HG03520 (cell line): Measurements from ENCODE around the gene RTN3.
"Not testable (repeated sequence)": the region's sequence is repeated elsewhere in the genome, so short reads cannot be mapped to it uniquely, and the experiment has no call there.

Source experiments
- ATAC-seq: cut with Tn5 transposase; IDR thresholded peaks from one replicate; pipeline ENCODE4 v1.9.1; 2021; ENCODE audit warnings: mild to moderate bottlenecking, moderate library complexity; ENCODE audit not compliant: unreplicated experiment

RTN3 gene

GRCh38 chr11:63680834-63681320, 423 bp upstream of the RTN3 start:
- ATAC-seq = no peak

GRCh38 chr11:63682066-63683021, 1.0 kb downstream of the RTN3 start:
- no peak for ATAC-seq

DNA sequence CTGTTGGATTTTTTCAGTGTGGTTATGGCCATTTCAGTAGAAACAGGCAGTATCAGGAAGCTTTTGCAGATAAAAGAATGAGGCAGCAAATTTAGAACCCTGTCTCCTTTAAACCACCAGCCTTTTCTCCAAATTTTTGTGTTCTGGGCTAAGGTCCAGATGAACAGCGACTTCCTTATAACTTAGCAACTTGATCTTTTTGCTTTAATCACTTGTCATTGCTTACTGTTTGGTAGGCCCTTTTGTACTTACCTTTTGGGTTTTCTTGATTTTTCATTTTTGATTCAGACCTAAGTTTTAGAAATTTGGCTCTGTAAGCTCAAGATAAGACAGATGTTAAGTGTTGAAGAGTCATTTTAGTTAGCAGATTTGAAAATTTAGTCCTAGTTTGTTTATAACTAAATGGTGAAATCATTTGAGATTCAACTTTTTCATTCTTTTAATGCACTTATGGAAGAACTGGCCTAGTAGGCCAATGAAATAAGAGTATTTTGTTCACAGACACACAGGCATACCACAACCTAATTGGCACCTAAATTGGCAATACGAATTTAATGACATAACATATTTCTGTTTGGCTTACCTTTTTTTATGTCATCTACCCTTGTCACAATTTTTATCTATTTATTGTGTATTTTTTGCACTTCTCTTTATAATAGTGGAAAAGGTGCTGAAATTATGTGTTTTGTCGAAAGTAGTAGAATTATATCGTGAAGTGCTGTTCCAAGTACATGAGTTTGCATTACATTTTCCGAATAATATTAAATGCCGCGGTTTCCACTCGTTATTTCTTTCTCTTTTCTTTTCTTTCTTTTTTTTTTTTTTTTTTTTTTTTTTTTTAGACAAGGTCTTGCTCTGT, 2.1 kb downstream of the RTN3 start:
- no peak for ATAC-seq

GRCh38 chr11:63685158-63685721, 3.9 kb downstream of the RTN3 start:
- not testable (repeated sequence) for ATAC-seq

DNA sequence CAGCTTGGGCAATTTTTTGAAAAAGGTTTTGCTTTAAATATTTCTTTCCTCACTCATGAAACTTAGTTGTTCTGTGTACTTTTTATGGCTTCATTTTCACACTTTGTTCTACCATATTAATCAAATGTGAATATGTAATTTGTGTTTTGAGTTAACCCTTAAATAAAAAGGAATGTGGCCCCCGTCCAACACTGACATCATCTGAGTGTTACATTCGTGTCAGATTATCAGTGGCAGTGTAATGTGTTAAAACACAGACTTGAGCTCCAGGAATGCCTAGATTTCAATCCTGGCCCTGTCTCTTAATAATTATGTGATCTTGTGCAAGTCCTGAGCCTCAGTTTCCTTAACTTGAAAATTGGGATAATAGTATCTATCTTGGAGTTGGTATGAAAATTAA, 5.6 kb downstream of the RTN3 start:
- ATAC-seq = no peak

DNA sequence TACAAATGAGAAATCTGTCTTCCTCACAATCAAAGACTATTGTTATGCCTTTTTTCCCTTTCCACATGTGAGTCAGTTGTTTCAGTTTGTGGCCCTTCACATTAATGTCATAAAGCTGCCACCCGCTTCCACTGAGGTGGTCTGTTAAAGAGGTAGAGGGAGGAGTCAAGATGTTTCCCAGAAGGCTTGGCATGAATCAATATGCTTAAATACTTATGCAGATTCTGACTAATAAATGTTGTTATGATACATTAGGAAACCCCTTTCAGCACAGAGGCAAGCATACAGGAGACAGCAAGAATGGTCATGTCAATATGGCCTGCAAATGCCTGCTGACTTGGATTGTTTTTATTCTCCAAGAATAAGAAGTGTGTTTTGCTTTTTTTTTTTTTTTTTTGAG, 6.5 kb downstream of the RTN3 start:
- no peak for ATAC-seq

- ATAC-seq = no peak
These were observed 13.3 kb downstream of the RTN3 start for GRCh38 chr11:63694596-63694995.

DNA sequence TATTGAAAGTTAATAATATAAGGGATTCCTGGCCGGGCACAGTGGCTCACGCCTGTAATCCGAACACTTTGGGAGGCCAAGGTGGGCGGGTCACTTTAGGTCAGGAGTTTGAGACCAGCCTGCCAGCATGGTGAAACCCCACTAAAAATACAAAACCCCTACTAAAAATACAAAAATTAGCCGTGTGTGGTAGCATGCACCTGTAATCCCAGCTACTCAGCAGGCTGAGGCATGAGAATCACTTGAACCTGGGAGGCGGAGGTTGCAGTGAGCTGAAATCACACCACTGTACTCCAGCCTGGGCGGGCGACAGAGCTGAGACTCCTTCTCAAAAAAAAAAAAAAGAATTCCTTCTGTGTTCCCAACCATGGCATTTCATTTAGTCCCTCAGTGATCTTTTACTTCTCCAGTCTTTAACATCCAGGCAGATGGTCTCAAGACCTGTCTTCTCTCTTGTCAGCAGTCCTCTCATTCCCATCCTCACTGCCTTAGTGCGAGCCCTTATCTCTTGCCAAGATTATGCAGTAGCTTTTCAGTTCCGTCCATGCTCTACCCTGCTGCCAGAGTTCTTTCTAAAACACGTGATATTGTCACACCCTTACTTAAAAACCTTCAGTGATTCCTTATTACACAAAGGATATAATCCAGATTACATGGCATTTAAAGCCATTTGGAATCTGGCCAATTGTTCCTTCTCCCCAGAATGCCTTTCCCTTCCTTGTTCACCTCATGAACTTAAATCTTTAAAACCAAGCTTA, 17.9 kb downstream of the RTN3 start:
- no peak for ATAC-seq

- ATAC-seq = no peak
These were observed 18.6 kb downstream of the RTN3 start for GRCh38 chr11:63699896-63700295.

GRCh38 chr11:63705526-63705925, 24.2 kb downstream of the RTN3 start:
- no peak for ATAC-seq

GRCh38 chr11:63708764-63709163, 27.5 kb downstream of the RTN3 start:
- ATAC-seq = no peak

GRCh38 chr11:63709336-63709884, 28.1 kb downstream of the RTN3 start:
- ATAC-seq = no peak

- no peak for ATAC-seq
These were observed 29.3 kb downstream of the RTN3 start for GRCh38 chr11:63710476-63711217.

GRCh38 chr11:63711838-63712237, 30.5 kb downstream of the RTN3 start:
- no peak for ATAC-seq

- ATAC-seq = no peak
These were observed 32.5 kb downstream of the RTN3 start for GRCh38 chr11:63713766-63714165.

GRCh38 chr11:63716046-63716445, 34.7 kb downstream of the RTN3 start:
- no peak for ATAC-seq

- ATAC-seq = no peak
These were observed 37.7 kb downstream of the RTN3 start for GRCh38 chr11:63719001-63719400.

- ATAC-seq = no peak
These were observed 38.7 kb downstream of the RTN3 start for GRCh38 chr11:63719987-63720386.

DNA sequence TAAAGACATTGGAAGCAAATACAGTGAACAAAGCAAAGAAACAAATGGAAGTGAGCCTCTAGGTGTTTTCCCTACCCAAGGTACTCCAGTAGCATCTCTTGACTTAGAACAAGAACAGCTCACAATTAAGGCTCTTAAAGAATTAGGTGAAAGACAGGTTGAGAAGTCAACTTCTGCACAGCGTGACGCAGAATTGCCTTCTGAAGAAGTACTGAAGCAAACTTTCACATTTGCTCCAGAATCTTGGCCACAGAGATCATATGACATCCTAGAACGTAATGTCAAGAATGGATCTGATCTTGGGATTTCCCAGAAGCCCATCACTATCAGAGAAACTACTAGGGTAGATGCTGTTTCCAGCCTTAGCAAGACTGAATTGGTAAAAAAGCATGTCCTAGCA, 39.3 kb downstream of the RTN3 start:
- ATAC-seq = no peak

- ATAC-seq = no peak
These were observed 48.0 kb downstream of the RTN3 start for GRCh38 chr11:63729326-63729725.
